ENCODE results near the gene KCNH8. TPM values are rescaled to one million over a fixed set of nuclear protein-coding genes. Genes with fewer than 3 reads are reported as not detected.

Gene KCNH8
- total RNA-seq, 1 donor: not detected

DNA sequence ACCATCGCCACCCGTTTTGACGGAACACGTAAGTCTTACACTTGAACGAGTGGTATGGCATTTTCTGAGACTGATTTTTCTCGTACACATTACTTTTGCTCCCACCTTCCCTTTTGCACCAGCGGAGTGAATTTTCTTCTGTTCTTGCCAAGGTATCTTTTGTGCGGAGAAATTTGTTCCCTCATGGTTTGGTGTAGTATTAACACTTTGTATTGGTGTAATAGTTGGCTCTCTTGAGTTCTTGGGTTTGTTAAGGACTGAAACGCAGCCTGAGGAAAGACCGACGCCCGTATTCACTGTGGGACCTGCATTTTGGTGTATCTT lies 420 bp downstream of the KCNH8 start:
- no peak for DNase-seq (ENCODE audit: low read depth)
- TF ChIP-seq, protein P1, sequence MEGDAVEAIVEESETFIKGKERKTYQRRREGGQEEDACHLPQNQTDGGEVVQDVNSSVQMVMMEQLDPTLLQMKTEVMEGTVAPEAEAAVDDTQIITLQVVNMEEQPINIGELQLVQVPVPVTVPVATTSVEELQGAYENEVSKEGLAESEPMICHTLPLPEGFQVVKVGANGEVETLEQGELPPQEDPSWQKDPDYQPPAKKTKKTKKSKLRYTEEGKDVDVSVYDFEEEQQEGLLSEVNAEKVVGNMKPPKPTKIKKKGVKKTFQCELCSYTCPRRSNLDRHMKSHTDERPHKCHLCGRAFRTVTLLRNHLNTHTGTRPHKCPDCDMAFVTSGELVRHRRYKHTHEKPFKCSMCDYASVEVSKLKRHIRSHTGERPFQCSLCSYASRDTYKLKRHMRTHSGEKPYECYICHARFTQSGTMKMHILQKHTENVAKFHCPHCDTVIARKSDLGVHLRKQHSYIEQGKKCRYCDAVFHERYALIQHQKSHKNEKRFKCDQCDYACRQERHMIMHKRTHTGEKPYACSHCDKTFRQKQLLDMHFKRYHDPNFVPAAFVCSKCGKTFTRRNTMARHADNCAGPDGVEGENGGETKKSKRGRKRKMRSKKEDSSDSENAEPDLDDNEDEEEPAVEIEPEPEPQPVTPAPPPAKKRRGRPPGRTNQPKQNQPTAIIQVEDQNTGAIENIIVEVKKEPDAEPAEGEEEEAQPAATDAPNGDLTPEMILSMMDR (IDR thresholded peaks at IDR 0.05; ENCODE audit: insufficient read depth, low read length): no peak
- H3K4me3 ChIP-seq (ENCODE audit: low read depth, low read length): no peak overlapping the region

DNA sequence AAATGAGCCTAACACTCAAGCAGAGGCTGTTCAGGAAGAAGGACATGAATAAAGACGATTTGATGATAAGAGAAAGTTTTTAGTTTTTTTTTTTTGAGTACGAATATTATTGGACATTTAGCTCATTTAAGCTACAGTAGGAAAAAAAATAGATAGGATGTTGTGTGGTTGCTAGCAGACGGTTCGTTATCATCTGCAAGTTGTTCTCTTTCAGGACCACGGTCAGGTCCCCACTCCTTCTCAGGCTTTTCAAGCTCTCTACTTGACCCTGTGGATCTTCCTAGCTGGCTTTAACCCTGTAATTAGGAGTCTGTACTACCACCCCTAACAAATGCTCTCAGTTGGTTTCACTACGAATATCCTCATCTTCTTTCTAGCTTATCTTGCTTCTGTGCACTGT lies 1.1 kb downstream of the KCNH8 start:
- TF ChIP-seq, protein P1 (IDR thresholded peaks at IDR 0.05; ENCODE audit: insufficient read depth, low read length): no peak
- H3K4me3 ChIP-seq (ENCODE audit: low read depth, low read length): no peak overlapping the region
- peak; percentile 12 for DNase-seq (ENCODE audit: low read depth)

DNA sequence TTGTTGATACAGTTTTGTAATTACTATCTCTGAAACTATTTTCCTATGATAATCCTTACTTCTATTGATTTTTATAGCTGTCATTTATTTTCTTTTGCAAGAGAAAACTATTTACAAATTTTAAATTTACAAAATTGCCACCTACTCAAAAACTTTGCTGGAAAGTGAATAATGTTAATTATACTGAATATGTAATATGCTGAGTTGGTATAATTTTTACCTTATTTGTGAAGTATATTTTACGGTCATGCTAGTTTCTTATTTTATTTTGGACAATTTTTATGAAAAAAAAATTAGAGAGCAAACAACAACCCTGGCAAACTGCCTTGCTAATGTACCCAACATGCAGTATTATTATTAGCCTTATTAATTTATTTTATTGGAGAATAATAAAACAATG lies 2.9 kb downstream of the KCNH8 start:
- TF ChIP-seq, protein P1 (IDR thresholded peaks at IDR 0.05; ENCODE audit: insufficient read depth, low read length): no peak
- DNase-seq (ENCODE audit: low read depth): no peak
- H3K4me3 ChIP-seq (ENCODE audit: low read depth, low read length): no peak overlapping the region

DNA sequence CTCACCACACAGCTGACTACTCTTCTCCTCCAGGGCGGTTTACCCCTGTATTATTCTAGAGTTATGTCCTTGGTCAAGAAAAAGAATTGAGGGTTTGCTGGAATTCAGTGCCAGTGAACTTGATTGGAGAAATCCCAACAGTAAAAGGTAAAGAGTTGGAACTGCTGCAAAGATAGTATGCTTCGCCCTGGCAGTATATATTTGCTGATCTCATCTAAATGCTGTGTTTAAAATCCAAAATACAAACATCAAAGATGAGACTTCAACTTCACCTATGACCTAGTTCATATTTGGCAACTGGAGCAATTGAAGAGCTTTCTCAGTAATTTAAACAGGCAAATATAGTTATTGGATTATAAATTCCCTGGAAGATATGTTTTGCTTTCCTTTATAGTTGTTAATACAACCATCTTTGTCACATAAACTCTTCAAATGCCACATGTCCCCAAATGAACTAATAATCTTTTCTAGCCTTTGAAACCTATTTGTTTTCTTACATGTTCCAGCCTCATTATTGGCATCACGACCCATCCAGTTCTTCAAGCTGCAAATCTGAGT lies 6.5 kb downstream of the KCNH8 start:
- TF ChIP-seq, protein P1 (IDR thresholded peaks at IDR 0.05; ENCODE audit: insufficient read depth, low read length): no peak
- no peak for DNase-seq (ENCODE audit: low read depth)
- H3K4me3 ChIP-seq (ENCODE audit: low read depth, low read length): no peak overlapping the region

DNA sequence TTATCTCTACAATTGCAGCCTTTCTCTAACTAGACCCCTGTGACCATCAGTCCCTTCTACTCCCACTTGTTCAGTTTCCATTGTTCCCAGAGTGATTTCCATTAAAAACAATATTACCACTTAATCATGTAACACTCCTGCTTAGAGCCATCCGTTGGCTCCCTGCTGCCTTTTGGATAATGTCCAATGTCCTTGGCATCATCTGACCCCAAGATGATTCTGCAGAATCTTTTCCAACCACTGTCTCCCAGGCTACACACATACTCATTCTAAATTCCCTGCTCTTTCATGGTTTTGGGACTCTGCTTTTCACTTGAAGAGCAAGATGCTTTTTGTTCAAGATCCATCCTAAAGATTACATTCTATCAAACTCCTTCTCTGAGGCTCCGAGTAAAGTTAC lies 7.1 kb downstream of the KCNH8 start:
- DNase-seq (ENCODE audit: low read depth): no peak
- TF ChIP-seq, protein P1 (IDR thresholded peaks at IDR 0.05; ENCODE audit: insufficient read depth, low read length): no peak
- H3K4me3 ChIP-seq (ENCODE audit: low read depth, low read length): no peak overlapping the region

DNA sequence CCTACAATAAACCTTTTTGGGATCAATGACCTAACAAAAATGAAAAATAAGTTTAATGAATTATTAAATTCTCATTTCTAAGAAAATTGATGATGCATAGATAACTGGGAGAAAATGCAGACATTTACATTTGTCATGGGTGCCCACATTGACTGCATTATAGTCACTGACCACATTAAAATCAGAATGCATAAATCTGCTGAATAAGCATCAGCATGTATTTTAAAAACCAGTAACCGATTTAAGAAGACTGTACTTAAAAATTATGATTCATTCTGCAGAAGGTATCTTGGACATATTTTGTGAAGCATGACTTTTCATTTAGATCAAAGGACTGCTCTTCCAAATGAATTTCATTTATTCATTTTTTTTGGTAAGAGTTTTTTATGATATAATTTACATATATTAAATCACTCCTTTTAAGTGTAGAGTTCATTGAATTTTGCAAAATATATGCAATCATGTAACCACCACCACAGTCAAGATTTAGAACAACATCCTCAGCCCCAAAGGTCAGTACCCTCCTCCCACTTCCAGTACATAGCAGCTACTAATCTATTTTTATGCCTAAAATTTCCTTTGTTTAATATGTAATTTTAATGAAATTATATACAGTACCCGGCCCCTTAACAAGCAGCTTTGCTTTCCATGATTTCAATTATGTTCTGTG lies 11.8 kb downstream of the KCNH8 start:
- TF ChIP-seq, protein P1 (IDR thresholded peaks at IDR 0.05; ENCODE audit: insufficient read depth, low read length): no peak
- no peak overlapping the region for H3K4me3 ChIP-seq (ENCODE audit: low read depth, low read length)
- DNase-seq (ENCODE audit: low read depth): no peak

DNA sequence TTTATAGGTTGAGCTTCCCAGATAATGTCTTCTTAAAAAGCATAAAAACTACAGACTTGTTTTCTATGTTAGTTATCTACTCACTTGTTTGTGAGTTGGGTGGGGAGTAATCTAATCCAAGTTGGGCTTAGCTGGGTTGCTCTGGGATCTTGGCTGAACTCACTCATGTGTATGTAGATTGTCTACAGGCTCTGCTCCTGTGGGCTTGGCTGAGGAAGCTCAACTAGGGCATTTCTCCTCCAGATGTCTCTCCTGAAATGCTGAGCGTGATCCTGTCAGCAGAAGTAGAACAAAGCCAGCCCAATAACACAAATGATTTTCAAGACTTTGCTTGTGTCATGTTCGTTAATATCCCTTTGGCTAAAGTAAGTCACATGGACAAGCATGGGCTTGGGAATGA lies 17.3 kb downstream of the KCNH8 start:
- DNase-seq (ENCODE audit: low read depth): no peak
- H3K4me3 ChIP-seq (ENCODE audit: low read depth, low read length): no peak overlapping the region
- TF ChIP-seq, protein P1 (IDR thresholded peaks at IDR 0.05; ENCODE audit: insufficient read depth, low read length): no peak
